ENCODE data around the gene DCLK2. TPM values are rescaled to one million over a fixed set of nuclear protein-coding genes. Genes with fewer than 3 reads are reported as not detected.

DCLK2 gene
- total and polyA plus RNA-seq, 2 of the 13 experiments (the other 11 are each of a cell fraction or from before 2014, with no cell fraction given): not detected

- TF ChIP-seq ATF6 (CRISPR knock-in tag; conservative IDR thresholded peaks at IDR 0.05) (no peak), ARID3A (IDR thresholded peaks at IDR 0.05; ENCODE audit: low read depth, low read length) (no peak), TCF12 (IDR thresholded peaks at IDR 0.05) (no peak), TCF12 (CRISPR knock-in tag; IDR thresholded peaks at IDR 0.05) (0 out of 2 replicates have a peak, but pooled peaks have one; percentile 34), ZNF446 (CRISPR knock-in tag; IDR thresholded peaks at IDR 0.05) (no peak), ZNF784 (CRISPR knock-in tag; IDR thresholded peaks at IDR 0.05; ENCODE audit: borderline replicate concordance) (no peak), ZNF160 (CRISPR knock-in tag; IDR thresholded peaks at IDR 0.05) (no peak), MAFG (CRISPR knock-in tag; IDR thresholded peaks at IDR 0.05) (no peak), ZNF430 (CRISPR knock-in tag; IDR thresholded peaks at IDR 0.05) (0 out of 2 replicates have a peak, but pooled peaks have one; percentile 57), ZNF687 (CRISPR knock-in tag; IDR thresholded peaks at IDR 0.05) (peak; percentile 73), PRDM4 (CRISPR knock-in tag; IDR thresholded peaks at IDR 0.05; ENCODE audit: borderline replicate concordance) (no peak), HOXA7 (CRISPR knock-in tag; IDR thresholded peaks at IDR 0.05) (no peak)
These were observed 178.8 kb downstream of the DCLK2 start (continued) for GRCh38 chr4:150256841-150257730.
